Thoracic aorta (tissue), 2 donors: ENCODE measurements around the gene GNL2. TPM values are rescaled to one million over a fixed set of nuclear protein-coding genes. Genes with fewer than 3 reads are reported as not detected.
A peak's percentile ranks its signal among the peaks of the same experiment; 100 is the strongest.
"Not testable (repeated sequence)": the region's sequence is repeated elsewhere in the genome, so short reads cannot be mapped to it uniquely, and the experiment has no call there.

Experiments used
- ATAC-seq: fragments of 150-250 bp; one replicate; pipeline ENCODE4 v1.8.0; 2017; ENCODE audit warnings: low read depth; ENCODE audit not compliant: insufficient number of reproducible peaks, low FRiP score
- DNase-seq: peaks from one replicate; pipeline ENCODE4 v3.0.0-alpha.2; 2020; ENCODE audit warnings: low spot score
- H3K27ac ChIP-seq, 2 donors: fragments of 200-600 bp; sonication (generic); 1 replicate in 1 of 2; 2 replicates in 1 of 2; pipeline ENCODE4 v1.5.1; 2016; ENCODE audit warnings: mild to moderate bottlenecking in 2 of 2, moderate library complexity in 2 of 2
- H3K27me3 ChIP-seq: fragments of 200-600 bp; sonication (generic); replicated peaks from 2 replicates; pipeline ENCODE4 v1.6.0; 2016; ENCODE audit warnings: mild to moderate bottlenecking; ENCODE audit not compliant: insufficient read depth
- H3K36me3 ChIP-seq: fragments of 200-600 bp; sonication (generic); one replicate; pipeline ENCODE4 v1.5.1; 2016
- H3K4me1 ChIP-seq, 2 donors: fragments of 200-600 bp; sonication (generic); 1 replicate in 1 of 2; 2 replicates in 1 of 2; pipeline versions ENCODE4 v1.5.1 to v1.6.0; 2016; ENCODE audit warnings: low read depth in 2 of 2, mild to moderate bottlenecking in 1 of 2; ENCODE audit not compliant: control insufficient read depth in 1 of 2
- H3K4me3 ChIP-seq: fragments of 200-600 bp; sonication (generic); 2 replicates; pipeline ENCODE4 v1.5.1; 2016; ENCODE audit warnings: mild to moderate bottlenecking
- H3K9me3 ChIP-seq: fragments of 200-600 bp; sonication (generic); 2 replicates; pipeline ENCODE4 v1.5.1; 2016
- total RNA-seq, 2 donors: library from RNA; depleted of rRNA; stranded (reverse); fragments of >200 nt; gene quantifications; one replicate each; pipeline versions ENCODE4 v1.1.0 to v1.2.3, GENCODE V29; 2016
- TF ChIP-seq, protein P1 (sequence below): fragments of 200-600 bp; sonication (generic); IDR thresholded peaks from one replicate; pipeline ENCODE4 v1.5.1; 2019; ENCODE audit warnings: antibody characterized with exemption

GNL2 gene
- total RNA-seq, 2 donors from 2014 or later: 37.0 to 53.6 TPM

DNA sequence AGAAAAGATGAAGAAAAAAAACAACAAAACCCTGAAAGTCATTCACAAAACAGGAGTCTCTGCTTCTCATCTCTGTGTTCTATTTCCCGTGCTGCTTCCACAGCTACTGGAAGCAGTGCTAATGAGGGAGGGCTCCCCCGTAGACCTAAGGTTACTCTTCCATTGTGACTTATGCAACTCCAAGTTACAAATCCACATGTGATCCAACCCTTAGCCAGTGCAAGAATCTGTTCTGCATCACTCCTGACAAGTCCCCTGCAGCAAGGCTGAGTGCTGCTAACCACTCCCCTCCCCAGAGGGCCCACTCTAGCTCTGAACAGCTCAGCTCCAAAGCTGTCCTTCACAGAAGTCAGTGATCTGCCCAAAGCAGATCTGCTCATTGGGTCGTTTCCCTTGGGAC is 28.7 kb downstream of the GNL2 start:
- TF ChIP-seq, protein P1, sequence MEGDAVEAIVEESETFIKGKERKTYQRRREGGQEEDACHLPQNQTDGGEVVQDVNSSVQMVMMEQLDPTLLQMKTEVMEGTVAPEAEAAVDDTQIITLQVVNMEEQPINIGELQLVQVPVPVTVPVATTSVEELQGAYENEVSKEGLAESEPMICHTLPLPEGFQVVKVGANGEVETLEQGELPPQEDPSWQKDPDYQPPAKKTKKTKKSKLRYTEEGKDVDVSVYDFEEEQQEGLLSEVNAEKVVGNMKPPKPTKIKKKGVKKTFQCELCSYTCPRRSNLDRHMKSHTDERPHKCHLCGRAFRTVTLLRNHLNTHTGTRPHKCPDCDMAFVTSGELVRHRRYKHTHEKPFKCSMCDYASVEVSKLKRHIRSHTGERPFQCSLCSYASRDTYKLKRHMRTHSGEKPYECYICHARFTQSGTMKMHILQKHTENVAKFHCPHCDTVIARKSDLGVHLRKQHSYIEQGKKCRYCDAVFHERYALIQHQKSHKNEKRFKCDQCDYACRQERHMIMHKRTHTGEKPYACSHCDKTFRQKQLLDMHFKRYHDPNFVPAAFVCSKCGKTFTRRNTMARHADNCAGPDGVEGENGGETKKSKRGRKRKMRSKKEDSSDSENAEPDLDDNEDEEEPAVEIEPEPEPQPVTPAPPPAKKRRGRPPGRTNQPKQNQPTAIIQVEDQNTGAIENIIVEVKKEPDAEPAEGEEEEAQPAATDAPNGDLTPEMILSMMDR: no peak
- H3K4me1 ChIP-seq: no peaks in the 10 kb centered on the region
- DNase-seq: no peak
- H3K27me3 ChIP-seq: no peaks in the 10 kb centered on the region
- ATAC-seq: no peak
- no peaks in the 10 kb centered on the region for H3K9me3 ChIP-seq
- no peak overlapping the region for H3K4me3 ChIP-seq
- H3K36me3 ChIP-seq: peaks cover 25% of the 10 kb centered on the region
- H3K27ac ChIP-seq: no peak overlapping the region

DNA sequence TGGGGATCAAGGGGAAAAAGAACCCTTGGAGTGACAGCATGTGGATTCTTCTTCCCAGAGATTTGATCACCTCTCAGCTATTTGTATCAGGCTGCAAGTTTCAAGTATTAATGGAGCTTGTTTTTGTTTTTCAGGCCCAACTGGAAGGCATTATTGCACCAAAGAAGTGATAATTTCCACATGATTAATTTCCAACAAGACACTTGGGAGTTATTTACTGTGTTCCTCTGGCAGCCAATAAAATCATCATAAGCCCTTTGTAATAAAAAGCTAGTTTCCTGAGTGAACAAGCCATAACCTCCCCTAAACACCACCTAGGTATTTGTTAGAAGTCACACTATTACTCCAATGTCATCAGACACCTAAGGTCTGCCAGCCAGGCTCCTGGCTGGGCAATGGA is 30.8 kb downstream of the GNL2 start:
- no peak for ATAC-seq
- Histone ChIP-seq H3K36me3 (peaks cover 23% of the 10 kb centered on the region), H3K27me3 (no peaks in the 10 kb centered on the region), H3K27ac (no peak overlapping the region), H3K9me3 (no peaks in the 10 kb centered on the region), H3K4me3 (no peak overlapping the region), H3K4me1 (no peaks in the 10 kb centered on the region)
- TF ChIP-seq, protein P1: no peak
- no peak for DNase-seq

DNA sequence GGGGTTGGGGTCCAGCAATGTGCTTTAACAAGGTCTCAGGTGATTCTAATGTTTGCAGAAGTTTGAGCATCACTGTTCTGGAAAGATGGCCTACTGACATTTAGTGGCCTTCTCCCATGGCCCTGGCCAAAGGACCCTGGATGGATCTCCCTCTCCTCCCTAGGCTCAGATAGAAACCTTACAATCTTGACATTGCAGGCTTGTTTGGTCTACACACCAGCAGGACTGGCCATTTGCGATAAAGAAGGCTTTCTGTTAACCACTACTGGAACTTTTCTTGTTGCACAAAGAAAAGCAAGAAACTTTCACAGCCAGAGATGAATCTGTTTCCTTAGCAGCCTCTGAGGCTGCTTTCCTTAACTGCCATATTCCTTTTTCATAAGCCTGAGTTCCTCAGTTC is 32.8 kb downstream of the GNL2 start:
- DNase-seq (no peak), ATAC-seq (no peak)
- Histone ChIP-seq H3K4me1 (no peaks in the 10 kb centered on the region), H3K9me3 (no peaks in the 10 kb centered on the region), H3K4me3 (no peak overlapping the region), H3K27me3 (no peaks in the 10 kb centered on the region), H3K36me3 (peaks cover 19% of the 10 kb centered on the region), H3K27ac (peak overlapping the region in 1 of 2 donors; percentile 48)
- TF ChIP-seq, protein P1: no peak

DNA sequence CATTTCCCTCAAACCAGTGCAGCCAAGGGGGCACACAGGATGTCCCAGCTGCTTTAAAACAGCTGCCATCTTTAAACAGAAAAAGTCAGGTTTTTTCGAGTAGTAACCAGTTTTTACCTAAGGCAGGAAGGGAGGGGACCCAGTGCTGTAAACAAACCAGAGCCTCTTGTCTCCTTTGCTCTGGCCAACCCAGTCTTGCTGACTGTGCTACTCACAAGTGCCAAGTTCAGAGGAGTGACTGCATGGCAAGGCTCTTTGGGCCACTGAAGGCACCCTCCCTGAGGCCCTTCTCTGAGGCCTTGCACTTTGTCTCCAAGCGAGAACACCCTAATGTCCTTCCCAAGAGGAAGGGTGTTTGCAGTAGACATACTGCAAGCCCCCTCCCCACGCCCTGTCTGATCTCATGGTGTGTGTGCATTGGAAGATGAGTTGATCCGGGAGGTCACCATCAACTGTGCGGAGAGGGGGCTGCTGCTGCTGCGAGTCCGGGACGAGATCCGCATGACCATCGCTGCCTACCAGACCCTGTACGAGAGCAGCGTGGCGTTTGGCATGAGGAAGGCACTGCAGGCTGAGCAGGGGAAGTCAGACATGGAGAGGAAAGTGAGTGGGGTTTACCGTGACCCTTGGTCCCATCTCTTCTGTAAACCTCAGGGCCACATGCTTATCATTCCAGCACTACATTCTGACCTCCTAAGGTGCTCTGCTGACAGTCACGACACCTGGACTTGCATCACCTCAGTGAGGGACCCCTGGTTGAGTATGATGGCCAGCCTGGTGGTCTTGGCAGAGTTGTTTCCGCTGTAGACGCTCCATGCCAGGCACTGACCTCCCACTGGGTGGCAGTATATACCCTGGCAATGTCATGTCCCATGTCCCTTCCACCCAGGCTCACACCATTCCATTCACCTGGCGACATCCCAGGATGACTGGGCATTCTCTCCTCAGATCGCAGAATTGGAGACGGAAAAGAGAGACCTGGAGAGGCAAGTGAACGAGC is 34.3 kb downstream of the GNL2 start:
- ATAC-seq (no peak), DNase-seq (no peak)
- no peaks in the 10 kb centered on the region for H3K27me3 ChIP-seq
- peaks cover 0 to 12% of the 10 kb centered on the region in 2 donors for H3K4me1 ChIP-seq
- no peak overlapping the region for H3K4me3 ChIP-seq
- H3K36me3 ChIP-seq: peaks cover 10% of the 10 kb centered on the region
- H3K27ac ChIP-seq: no peak overlapping the region
- H3K9me3 ChIP-seq: no peaks in the 10 kb centered on the region
- TF ChIP-seq, protein P1: peak; percentile 33

DNA sequence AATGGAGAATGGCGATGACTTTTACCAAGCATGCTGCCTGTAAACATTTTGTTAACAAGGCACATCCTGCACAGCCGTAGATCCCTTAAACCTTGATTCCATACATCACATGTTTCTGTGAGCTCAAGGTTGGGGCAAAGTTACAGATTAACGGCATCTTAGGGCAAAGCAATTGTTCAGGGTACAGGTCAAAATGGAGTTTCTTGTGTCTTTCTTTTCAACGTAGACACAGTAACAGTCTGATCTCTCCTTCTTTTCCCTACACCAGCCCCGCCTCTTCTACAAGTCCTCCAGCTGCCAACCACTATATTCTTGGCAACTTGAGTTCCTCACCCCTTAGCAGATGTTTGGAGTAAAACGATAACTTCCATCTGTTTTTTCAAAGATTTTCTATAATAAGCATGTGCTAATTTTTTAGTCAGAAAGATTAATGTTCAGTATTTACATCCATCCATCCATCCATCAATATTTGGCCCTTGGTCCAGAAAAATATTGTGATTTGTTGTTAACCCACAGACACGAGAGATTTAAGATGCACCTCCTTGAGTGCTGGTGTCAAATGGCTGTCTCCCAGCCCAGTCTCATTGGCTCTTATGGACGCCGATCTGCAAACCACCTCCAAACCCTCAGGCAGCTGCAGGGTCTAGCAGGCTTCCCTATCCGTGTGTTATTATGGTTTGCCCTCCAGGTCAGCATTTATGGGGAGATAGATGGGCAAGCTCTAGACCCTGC is 35.2 kb downstream of the GNL2 start:
- Histone ChIP-seq H3K36me3 (peaks cover 3% of the 10 kb centered on the region), H3K27ac (no peak overlapping the region), H3K27me3 (no peaks in the 10 kb centered on the region), H3K9me3 (no peaks in the 10 kb centered on the region), H3K4me1 (peaks cover 0 to 18% of the 10 kb centered on the region in 2 donors), H3K4me3 (no peak overlapping the region)
- ATAC-seq: no peak
- TF ChIP-seq, protein P1: no peak
- no peak for DNase-seq

DNA sequence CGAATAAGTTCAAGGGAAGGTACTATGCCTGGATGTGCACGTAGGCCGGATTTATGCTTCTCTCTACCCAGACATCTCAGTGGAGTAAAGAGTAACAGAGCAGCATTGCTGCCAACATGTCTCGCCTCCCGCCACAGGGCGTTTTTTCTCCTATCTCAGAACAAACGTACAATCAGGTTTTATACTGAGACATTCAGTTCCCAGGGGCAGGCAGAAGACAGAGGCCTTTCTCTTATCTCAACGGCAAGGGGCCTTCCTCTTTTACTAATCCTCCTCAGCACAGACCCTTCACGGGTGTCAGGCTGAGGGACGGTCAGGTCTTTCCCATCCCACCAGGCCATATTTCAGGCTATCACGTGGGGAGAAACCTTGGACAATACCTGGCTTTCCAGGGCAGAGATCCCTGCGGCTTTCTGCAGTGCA is 35.8 kb downstream of the GNL2 start:
- not testable (repeated sequence) for H3K9me3 ChIP-seq, H3K27me3 ChIP-seq, DNase-seq, ATAC-seq, H3K36me3 ChIP-seq, H3K27ac ChIP-seq, H3K4me3 ChIP-seq
- peaks cover 0 to 18% of the 10 kb centered on the region in 2 donors for H3K4me1 ChIP-seq
